Retina (tissue), 1 donor: ENCODE measurements around the gene IL1RL1.
A peak's percentile ranks its signal among the peaks of the same experiment; 100 is the strongest.

ENCODE experiments used
- DNase-seq: peaks from one replicate; pipeline ENCODE4 v3.0.0-alpha.2; 2016

Gene IL1RL1

DNA sequence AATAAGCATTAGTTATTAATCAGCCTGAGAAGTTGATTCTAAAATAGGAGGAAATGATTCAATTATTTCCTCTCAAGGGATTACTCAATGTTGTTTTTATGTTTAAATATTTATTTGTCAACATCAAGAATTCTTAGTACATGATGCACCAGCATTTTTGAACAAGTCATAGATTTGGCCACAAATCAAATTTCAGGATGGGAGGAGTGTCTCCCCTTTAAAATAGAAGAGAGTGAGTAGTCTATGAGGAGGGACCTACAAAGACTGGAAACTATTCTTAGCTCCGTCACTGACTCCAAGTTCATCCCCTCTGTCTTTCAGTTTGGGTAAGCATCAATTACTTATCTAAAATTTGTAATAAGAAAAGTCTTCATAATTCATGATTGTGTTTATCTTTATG, 25.6 kb downstream of the IL1RL1 start:
- no peak for DNase-seq

DNA sequence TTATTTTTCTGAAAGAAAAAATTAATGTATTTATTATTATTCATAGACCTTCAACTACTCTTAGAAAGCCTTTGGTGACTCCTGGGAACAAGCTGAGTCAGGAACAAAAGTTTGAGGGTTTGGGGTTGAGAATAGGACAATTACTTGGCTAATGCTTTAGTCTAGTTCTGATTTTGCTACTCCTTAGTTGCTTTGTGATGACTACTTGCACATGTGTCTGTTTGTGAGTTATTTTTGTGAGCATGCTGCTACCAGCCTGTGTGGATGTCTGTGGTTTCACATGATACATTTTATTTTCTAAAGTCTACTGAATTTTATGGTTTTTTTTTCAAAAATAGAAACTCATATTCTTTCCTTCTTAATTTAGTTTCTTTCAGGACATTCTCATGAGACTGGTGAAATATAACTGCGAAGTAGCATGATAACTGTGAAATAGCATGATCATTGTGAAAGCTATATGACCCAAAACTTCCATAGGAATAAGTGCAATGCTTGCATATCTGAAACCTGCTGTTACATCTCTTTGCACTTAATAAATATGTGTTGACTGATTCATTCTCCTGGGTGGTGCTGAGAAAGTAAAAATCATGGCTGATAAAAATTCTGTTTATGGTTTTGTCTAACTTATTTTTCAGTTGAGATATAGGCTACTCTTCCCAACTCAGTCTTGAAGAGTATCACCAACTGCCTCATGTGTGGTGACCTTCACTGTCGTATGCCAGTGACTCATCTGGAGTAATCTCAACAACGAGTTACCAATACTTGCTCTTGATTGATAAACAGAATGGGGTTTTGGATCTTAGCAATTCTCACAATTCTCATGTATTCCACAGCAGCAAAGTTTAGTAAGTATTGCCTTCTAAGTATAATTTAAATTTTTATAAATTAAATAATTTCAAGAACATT, 26.4 kb downstream of the IL1RL1 start:
- no peak for DNase-seq

DNA sequence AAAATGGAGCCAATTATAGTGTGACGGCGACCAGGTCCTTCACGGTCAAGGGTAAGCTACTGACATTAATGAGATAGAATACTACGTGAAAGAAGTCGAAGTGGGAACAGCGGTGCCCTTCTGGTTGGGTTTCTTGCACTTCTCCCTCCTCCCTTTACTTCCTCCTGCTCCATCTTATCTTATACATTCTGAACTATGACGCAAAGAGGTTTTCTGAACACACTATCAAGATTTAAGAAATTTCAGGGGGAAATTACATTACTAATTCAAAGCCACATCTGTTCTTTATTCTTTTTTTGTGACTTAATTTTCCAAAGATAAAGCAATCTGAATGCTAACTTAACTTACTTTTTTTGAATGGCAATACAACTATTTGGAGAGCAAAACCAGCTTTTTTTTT, 29.4 kb downstream of the IL1RL1 start:
- DNase-seq, result no peak

DNA sequence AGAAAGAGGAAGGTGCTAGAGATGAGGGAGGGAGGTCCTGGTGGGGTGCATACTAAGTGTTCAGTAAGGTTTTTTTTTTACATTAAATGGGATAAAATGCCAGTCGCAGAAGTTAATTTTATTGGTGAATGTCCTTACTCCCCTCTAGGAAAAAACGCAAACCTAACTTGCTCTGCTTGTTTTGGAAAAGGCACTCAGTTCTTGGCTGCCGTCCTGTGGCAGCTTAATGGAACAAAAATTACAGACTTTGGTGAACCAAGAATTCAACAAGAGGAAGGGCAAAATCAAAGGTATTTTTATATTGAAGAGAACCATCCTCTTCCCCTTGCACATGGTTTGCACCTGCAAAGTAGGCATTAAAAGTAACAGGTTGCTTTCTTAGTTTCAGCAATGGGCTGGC, 31.5 kb downstream of the IL1RL1 start:
- DNase-seq, result no peak

DNA sequence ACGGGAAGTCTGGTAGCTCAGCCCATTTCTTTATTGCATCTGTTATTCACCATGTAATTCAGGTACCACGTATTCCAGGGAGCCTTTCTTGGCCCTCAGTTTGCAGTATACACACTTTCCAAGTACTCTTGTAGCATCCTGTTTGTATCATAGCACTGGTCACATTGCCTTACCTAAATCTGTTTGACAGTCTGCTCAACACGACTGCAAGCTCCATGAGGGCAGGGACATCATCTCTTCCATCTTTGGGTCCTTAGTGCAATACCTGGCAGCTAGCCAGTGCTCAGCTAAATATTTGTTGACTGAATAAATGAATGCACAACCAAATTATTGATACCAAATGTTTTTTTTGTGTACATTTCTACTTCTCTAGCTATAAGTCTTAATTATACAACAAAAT, 33.0 kb downstream of the IL1RL1 start:
- DNase-seq, result no peak

DNA sequence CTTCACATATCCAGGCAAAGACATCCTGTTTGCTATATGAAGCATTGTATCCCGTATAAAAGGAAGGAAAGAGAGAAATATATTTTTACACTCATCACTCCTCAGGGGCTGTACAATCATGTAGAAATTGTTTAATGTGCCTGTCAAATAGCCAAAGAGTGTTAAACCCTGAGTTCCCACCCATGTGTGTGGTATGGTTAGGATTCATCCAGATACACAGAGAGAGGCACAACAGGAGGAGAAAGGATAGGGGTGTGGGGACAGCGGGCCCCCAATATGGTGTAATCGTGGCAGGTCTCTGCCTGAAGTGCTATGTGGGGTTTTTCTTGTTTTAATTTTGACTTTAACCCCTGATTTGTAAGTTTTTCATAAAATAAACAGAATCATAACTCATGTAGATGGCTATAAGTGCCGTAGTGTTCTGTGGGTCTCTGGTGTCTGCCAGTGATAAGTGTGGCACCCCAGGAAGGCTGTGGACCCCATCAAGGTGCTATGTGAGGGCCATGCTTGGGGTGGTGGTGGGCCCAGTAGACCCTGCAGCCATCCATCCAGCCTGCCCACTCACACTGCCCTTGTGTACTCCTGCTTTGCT, 34.1 kb downstream of the IL1RL1 start:
- DNase-seq, result no peak

DNA sequence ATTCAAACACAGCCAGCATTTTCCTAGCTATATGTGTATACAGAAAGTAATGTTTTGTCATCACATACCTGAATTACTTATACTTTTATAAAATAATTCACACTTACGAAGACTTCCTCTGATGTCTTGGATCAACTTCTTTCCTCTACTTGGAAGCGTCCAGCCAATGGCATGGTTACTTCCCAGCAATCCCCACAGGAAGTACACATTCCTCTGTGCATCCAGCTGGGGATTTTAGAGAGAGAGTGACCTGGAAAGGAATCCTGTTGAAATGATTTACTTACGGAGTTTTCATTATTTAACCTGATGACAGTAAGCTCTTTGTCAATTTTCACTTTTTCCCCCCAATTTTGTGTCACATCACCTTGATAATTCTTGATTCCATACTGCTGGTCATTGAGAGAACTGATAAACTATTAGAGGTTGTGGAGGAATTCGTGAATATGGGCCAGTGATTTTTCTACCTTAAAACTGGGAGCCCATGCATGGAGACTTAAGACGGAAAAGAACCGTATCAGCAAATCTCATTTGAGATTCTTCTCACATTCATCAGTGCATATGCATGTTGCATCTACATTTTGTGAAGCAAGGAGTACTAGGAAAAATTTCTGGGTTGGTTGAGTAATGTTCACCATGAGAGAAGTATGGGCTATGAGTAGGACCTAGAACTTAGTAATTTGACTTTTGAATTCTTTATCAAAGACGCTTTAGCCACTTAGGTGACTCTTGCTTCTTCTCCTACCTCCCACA, 35.2 kb downstream of the IL1RL1 start:
- DNase-seq, result no peak

GRCh38 chr2:102350137-102350793, 38.9 kb downstream of the IL1RL1 start:
- no peak for DNase-seq

DNA sequence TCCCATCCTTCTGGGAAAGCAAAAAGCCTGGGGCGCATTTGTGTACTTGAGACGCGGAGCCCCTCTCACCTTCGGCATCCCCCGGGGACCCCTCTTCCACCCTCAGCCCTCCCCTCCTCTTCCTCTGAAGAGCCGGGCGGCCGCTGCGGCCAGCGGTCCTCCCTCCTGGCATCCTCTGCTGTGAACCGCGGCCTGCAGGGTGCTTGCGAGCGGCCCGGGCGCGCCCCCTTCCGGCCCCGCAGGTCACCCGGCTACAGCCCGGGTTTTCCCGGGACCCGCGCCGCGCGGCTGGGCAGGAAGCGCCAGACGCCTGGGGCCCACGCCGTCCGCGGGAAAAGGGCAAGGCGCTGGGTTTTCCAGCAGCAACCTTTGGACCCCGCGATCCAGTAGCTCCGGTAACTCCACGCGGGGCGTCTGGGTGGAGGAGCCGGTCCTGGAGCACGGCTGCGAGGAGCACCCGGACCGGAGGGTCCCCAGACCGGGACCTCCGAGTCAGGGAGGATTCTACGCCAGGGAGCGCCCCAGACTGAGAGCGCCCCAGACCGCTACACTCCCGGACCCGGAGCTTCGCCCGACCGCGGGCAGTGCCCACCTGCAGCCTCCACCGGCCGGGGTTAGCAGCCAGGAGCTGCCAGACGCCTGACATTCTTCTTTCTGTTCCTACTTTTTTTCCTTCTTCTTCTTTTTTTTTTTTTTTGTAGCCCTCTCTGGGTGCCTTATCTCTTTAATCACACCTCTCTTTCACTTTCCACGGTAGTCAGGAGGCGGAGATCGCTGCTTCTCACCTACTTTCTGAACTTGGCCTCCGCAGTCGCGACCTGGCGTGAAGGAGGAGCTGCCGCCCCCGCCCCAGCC, 44.4 kb downstream of the IL1RL1 start, which contains the start of gene IL18R1:
Gene IL18R1 (plus strand): TSS at position 271 of the 855 bp plus-strand sequence. CDS start 6,865 bp downstream, outside the sequence.
- peak; percentile 90 for DNase-seq

- DNase-seq, result no peak
Observed at GRCh38 chr2:102356381-102356712, 45.0 kb downstream of the IL1RL1 start.

- no peak for DNase-seq
Observed at GRCh38 chr2:102356741-102357140, 45.4 kb downstream of the IL1RL1 start.

DNA sequence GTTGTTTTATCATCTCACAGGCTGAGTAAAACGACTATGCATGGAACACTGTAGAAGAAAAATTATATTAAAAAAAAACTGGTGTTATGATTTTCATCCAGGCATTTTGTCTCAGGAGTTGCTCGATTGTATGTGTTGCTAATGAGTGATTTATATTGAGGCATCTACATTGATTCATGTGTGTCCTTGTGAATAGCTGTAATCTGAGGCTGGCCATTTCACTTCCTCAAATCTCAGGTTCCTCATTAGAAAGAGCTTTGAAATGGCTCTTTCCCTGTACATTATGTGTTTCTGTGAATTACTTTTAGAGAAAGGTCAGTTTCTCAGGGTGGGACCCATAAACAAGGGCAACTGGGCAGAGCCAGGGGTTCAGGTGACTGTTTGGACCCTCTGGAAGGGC, 46.6 kb downstream of the IL1RL1 start:
- no peak for DNase-seq

GRCh38 chr2:102358496-102358895, 47.1 kb downstream of the IL1RL1 start:
- no peak for DNase-seq

DNA sequence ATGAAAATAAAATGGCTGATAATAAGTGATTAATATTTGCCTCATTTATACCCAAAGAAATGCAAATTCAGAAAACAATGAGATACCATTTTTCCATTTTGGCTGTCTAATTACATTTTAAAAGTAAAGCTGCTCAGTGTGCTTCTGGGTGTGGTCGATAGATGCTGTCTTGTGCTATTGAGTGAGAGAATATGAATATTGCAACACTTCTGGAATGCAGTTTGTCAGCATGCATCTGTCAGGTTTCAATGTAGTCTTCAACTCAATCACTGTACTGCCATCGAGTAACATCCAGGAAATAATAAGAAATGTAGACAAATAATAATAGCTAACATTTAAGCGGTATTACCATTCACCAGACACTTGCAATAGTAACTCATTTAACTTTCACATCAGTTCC, 48.2 kb downstream of the IL1RL1 start:
- DNase-seq, result no peak

DNA sequence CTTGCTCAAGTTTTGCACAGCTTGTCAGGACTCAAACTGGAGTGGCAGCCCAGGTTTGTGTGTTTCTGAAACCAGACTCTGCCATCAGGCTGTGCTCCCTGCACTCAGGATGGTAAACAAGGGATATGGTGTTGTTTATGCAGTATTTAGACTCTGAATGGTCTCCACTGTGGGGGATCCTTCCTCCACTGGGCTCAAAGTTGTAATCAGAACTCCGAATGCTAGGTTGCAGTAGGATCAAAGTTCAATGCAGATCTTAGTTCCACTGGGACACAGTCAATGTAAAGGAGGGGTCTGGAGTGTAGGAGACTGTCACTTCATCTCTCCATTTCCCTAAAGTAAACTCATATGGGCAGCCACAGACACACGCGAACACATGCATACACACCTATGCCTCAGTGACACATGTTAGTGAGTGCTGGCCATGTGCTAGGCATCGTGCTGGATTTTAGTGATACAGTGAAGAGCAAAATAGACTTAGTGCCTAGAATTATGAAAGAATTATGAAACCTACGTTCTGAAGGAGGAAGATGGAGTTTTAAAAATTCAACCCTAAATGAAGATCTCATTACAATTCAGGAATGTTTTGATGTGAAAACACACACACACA, 50.4 kb downstream of the IL1RL1 start:
- no peak for DNase-seq

GRCh38 chr2:102365763-102366162, 54.4 kb downstream of the IL1RL1 start:
- DNase-seq, result no peak

DNA sequence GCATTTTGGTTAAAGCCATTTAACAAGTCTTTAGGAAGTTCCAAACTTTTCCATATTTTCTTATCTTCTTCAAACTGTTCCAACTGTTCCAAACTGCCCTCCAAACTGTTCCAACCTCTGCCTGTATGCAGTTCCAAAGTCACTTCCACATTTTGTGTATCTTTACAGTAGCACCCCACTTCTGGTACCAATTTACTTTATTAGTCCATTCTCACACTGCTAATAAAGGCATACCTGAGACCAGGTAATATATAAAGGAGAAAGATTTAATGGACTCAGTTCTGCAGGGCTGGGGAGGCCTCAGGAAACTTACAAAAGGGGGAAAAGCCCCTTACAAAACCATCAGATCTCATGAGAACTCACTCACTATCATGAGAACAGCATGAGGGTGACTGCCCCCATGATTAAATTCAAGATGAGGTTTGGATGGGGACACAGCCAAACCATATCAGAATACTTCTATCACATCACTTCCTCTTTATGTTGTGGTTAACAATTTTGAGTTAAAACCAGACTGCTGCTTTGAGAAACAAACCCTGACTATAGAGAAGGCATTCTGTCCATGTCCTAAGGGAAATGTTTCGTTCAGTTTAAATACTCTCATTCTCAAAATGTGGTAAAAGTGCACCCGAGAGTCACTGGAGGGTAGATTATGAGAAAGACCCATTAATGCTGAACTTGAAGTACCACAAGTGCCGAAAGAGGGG, 55.2 kb downstream of the IL1RL1 start:
- no peak for DNase-seq

DNA sequence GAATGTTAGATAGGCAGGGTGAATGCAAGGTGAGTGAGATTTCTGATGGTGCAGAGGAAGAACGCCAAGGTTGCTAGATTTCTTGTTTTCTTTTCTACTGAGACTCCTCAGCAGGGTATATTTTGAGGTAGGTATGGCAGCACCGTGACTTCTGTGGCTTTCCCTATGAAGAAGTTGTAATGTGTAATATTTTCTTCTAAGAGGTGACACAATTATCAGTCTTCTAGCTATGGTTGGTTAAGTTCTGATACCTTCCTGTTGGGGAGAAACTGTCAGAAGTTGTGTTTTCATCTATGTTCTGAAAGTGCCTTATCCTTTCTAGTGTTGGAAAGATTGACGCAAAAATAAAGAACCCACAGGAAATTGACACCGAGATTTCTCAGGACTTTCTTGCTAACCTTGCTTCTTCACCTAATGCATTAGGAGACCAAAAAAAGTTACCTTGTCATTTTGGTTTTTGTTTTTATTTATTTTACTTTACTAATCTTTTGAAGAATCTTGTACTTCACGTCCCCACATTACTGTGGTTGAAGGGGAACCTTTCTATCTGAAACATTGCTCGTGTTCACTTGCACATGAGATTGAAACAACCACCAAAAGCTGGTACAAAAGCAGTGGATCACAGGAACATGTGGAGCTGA, 56.1 kb downstream of the IL1RL1 start:
- no peak for DNase-seq

DNA sequence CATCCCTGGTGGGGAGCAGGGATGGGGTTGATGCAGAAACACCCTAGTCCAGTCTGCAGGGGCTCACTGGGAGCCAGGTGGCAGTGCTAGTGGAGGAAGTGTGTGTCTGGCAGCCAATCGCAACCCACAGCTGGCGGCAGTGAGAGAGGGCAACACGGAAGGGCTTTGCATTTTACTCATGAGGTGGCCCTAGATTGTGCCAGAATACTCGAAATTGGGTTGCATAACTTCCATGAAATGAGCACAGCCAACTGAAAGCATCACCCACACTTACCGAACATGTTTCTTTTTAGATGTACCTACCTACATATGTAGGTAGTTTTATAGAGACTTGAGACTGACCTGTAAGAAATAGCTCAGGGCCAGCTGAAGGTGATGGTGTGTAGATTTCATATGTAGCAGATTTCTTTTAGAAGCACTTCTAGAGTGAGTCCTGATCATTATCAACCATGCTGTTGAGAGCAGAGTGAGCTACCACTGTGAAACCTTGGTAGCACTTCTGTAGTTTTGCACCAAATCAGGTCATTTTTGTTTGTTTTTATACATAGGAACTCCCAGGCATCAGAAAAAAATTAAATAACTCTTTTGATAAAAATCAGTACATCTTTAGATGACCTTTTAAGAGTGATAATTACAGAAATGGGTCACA, 57.2 kb downstream of the IL1RL1 start:
- no peak for DNase-seq

GRCh38 chr2:102369866-102370265, 58.5 kb downstream of the IL1RL1 start:
- DNase-seq, result no peak
